ENCODE results near the gene RNF34. TPM values are rescaled to one million over a fixed set of nuclear protein-coding genes. Genes with fewer than 3 reads are reported as not detected.

Gene RNF34
- total RNA-seq, 1 donor from 2014 or later: 75.3 TPM

DNA sequence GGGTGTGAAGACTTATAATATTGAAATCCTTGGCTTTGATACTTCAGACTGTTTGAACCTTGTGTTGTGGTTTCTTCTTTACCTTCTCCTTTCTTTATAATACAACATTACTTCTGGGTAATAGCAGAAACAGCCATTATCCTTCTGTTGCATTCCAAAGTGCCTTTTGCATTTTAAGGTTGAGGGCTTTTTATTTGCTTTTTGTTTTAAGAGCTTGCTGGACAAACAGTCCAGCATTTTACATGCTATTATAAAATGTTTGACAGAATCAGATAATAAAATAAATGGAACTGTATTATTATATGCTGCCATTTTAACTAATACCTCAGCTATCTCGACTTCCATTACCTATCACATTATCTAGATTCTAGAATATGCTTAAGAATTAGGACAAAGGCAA, 14.0 kb downstream of the RNF34 start:
- POLR2A ChIA-PET: interaction anchor here (0.9 to 1.4 kb wide), 2 partner anchors 11 to 13 kb away, joined by 3 to 4 read pairs; no protein-coding TSS in a partner anchor
- CTCF ChIA-PET: no interaction called here
- no peaks in the 10 kb centered on the region for H3K27me3 Mint-ChIP-seq
- H3K4me1 Mint-ChIP-seq: peaks cover 2% of the 10 kb centered on the region
- TF ChIP-seq, protein P1, sequence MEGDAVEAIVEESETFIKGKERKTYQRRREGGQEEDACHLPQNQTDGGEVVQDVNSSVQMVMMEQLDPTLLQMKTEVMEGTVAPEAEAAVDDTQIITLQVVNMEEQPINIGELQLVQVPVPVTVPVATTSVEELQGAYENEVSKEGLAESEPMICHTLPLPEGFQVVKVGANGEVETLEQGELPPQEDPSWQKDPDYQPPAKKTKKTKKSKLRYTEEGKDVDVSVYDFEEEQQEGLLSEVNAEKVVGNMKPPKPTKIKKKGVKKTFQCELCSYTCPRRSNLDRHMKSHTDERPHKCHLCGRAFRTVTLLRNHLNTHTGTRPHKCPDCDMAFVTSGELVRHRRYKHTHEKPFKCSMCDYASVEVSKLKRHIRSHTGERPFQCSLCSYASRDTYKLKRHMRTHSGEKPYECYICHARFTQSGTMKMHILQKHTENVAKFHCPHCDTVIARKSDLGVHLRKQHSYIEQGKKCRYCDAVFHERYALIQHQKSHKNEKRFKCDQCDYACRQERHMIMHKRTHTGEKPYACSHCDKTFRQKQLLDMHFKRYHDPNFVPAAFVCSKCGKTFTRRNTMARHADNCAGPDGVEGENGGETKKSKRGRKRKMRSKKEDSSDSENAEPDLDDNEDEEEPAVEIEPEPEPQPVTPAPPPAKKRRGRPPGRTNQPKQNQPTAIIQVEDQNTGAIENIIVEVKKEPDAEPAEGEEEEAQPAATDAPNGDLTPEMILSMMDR (IDR thresholded peaks at IDR 0.05): no peak
- no peaks in the 10 kb centered on the region for H3K9me3 Mint-ChIP-seq
- intact Hi-C loops (cut with micrococcal nuclease): no loop called here
- no peak overlapping the region for H3K4me3 Mint-ChIP-seq
- H3K36me3 Mint-ChIP-seq (ENCODE audit: low read depth): peaks cover 48% of the 10 kb centered on the region
- DNase-seq (no peak), ATAC-seq (ENCODE audit: low read depth) (no peak)
- no peak overlapping the region for H3K27ac Mint-ChIP-seq

DNA sequence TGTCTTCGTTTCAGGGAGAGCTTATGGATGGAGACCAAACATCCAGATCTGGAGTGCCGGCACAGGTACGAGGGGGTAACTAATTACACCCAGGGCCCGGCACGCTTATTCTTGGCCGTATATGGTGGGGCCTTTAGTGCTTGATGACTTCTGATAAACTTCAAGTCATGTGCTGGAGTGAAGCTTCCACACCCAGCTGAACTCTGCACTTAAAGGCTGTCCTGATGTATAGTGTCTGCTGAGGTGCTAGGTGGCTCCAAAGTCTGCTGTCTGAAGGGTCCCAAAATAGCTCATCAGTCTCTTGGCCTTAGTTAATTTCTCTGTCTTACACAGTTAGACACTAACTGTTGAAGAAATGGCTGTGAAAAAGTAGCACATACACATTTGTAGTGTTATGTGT, 17.9 kb downstream of the RNF34 start:
- TF ChIP-seq, protein P1 (IDR thresholded peaks at IDR 0.05): no peak
- H3K4me3 Mint-ChIP-seq: no peak overlapping the region
- intact Hi-C loops (cut with micrococcal nuclease): no loop called here
- H3K9me3 Mint-ChIP-seq: no peaks in the 10 kb centered on the region
- H3K27ac Mint-ChIP-seq: no peak overlapping the region
- POLR2A ChIA-PET: interaction anchor here (1.0 kb wide), 1 partner anchor 18 kb away, joined by 4 read pairs; the partner anchor contains the start of gene RNF34
- no peak for DNase-seq
- peaks cover 2% of the 10 kb centered on the region for H3K4me1 Mint-ChIP-seq
- H3K36me3 Mint-ChIP-seq (ENCODE audit: low read depth): peaks cover 71% of the 10 kb centered on the region
- no peaks in the 10 kb centered on the region for H3K27me3 Mint-ChIP-seq
- CTCF ChIA-PET: interaction anchor here (0.7 kb wide), 1 partner anchor 835 kb away, joined by 3 read pairs; no protein-coding TSS in a partner anchor
- ATAC-seq (ENCODE audit: low read depth): no peak

DNA sequence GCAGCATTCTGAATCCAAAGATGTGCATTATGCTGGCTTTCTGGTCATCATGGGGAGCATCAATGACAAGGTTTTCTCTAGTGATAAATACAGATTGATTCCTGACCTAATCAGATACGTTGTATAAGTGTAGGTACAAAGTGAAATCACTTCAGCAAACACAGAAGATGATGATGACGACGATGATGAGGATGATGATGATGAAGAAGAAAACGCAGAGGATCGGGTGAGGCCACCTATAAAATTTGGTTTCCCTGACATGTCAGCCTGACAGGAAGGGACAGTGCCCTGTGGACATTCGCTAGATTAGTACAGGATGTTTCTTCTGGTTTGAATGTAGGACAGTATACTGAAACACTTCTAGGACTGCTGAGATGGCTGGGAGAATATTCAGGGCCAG, 20.2 kb downstream of the RNF34 start:
- Mint-ChIP-seq H3K36me3 (ENCODE audit: low read depth) (peaks cover 85% of the 10 kb centered on the region), H3K27me3 (no peaks in the 10 kb centered on the region), H3K9me3 (no peaks in the 10 kb centered on the region), H3K27ac (no peak overlapping the region), H3K4me3 (no peak overlapping the region), H3K4me1 (peaks cover 7% of the 10 kb centered on the region)
- ATAC-seq (ENCODE audit: low read depth) (no peak), DNase-seq (no peak)
- TF ChIP-seq, protein P1 (IDR thresholded peaks at IDR 0.05): no peak
- POLR2A ChIA-PET: no interaction called here
- intact Hi-C loops (cut with micrococcal nuclease): no loop called here
- CTCF ChIA-PET: no interaction called here

DNA sequence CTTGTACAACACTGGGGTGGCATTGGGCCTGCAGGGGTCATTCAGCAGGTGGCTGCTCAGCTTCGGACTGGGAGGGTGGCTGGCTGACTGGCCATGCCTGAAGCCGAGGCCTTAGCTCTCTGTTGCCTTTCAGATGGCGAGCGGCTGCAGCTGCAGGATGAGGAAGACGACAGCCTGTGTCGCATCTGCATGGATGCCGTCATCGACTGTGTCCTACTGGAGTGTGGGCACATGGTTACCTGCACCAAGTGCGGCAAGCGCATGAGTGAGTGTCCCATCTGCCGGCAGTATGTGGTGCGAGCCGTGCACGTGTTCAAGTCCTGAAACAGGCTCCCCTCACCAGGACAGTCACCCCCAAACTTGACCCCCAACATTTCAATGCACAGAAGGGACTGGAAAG, 23.3 kb downstream of the RNF34 start:
- Mint-ChIP-seq H3K4me1 (peaks cover 28% of the 10 kb centered on the region), H3K27me3 (no peaks in the 10 kb centered on the region), H3K9me3 (no peaks in the 10 kb centered on the region), H3K36me3 (ENCODE audit: low read depth) (peaks cover 87% of the 10 kb centered on the region), H3K27ac (no peak overlapping the region), H3K4me3 (no peak overlapping the region)
- POLR2A ChIA-PET: interaction anchor here (5.7 kb wide), 1 partner anchor 23 kb away, joined by 64 read pairs; the partner anchor contains the start of gene RNF34
- TF ChIP-seq, protein P1 (IDR thresholded peaks at IDR 0.05): no peak
- intact Hi-C loops (cut with micrococcal nuclease): no loop called here
- no peak for DNase-seq
- no peak for ATAC-seq (ENCODE audit: low read depth)
- CTCF ChIA-PET: interaction anchor here (1.1 kb wide), 1 partner anchor 20 kb away, joined by 3 read pairs; no protein-coding TSS in a partner anchor

DNA sequence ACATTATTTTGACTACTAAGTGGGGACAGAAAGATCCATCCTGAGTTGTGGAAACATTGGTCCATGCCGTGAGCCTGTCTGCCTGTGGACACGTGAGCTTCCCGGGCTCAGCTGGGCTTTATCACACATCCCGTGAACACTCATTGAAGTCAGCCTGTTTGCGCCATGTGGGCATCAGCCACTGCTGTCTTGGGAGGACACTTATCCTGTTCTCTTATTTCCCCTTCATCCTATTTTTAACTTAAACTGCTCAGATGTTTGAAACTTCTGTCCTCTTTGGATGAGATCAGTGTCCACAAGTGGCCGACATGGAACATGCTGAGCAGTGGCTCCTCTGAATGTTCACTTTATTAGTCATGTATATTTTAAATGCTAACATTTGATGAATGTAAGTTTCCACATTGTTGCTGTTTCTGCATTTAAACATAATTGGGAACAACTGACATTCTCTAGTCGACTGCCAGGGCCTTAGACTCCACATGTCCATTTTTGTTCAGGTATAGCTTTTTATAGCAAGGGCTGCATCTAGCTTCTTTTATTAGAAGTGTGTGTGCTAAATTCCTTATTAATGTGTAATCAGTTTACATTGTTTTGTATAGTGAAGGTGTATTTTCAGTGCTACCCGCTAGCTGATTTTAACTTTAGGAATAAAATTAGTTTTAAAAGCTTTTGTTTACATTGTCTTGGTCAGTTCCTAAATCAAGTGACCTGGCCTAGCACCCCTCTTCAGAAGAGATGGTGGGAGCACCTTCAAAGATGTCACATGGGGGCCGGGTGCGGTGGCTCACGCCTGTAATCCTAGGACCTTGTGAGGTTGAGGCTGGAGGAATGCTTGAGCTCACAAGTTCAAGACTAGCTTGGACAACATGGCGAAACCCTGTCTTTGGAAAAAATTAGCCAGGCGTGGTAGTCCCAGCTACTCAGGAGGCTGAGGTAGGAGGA, 24.0 kb downstream of the RNF34 start:
- POLR2A ChIA-PET: interaction anchor here (0.6 to 5.7 kb wide), 7 partner anchors 10 to 520 kb away, joined by 3 to 64 read pairs (median 3); partner anchors contain the start of gene RNF34
- CTCF ChIA-PET: interaction anchor here (0.9 to 1.1 kb wide), 2 partner anchors 19 kb away, joined by 3 read pairs; no protein-coding TSS in a partner anchor
- TF ChIP-seq, protein P1 (IDR thresholded peaks at IDR 0.05): no peak
- no peaks in the 10 kb centered on the region for H3K9me3 Mint-ChIP-seq
- DNase-seq (no peak), ATAC-seq (ENCODE audit: low read depth) (no peak)
- no peak overlapping the region for H3K4me3 Mint-ChIP-seq
- peak overlapping the region; percentile 50 for H3K27ac Mint-ChIP-seq
- no peaks in the 10 kb centered on the region for H3K27me3 Mint-ChIP-seq
- peaks cover 88% of the 10 kb centered on the region for H3K36me3 Mint-ChIP-seq (ENCODE audit: low read depth)
- intact Hi-C loops (cut with micrococcal nuclease): no loop called here
- H3K4me1 Mint-ChIP-seq: peaks cover 28% of the 10 kb centered on the region
